H7 (cell line): Measurements from ENCODE around the gene PRR13. TPM values are rescaled to one million over a fixed set of nuclear protein-coding genes. Genes with fewer than 3 reads are reported as not detected.
A peak's percentile ranks its signal among the peaks of the same experiment; 100 is the strongest.
"Not testable (repeated sequence)": the region's sequence is repeated elsewhere in the genome, so short reads cannot be mapped to it uniquely, and the experiment has no call there.

Experiments
- DNase-seq: peaks from one replicate; pipeline ENCODE4 v3.0.0; 2012
- H3K27me3 ChIP-seq: 2 replicates; pipeline ENCODE4 v1.6.0; 2011; ENCODE audit warnings: mild to moderate bottlenecking, low read length; ENCODE audit not compliant: control insufficient read depth, insufficient read depth
- H3K36me3 ChIP-seq: replicated peaks from 2 replicates; pipeline ENCODE4 v1.5.1; 2011; ENCODE audit warnings: low read length; ENCODE audit not compliant: control insufficient read depth, insufficient read depth
- H3K4me3 ChIP-seq: 2 replicates; pipeline ENCODE4 v1.5.1; 2011; ENCODE audit warnings: low read depth, mild to moderate bottlenecking, control low read depth, low read length, moderate library complexity; ENCODE audit not compliant: insufficient read depth
- total RNA-seq: library from RNA; depleted of rRNA; stranded (reverse); fragments of >200 nt; shearing (Covaris generic); gene quantifications from 2 replicates; pipeline ENCODE4 v1.2.3, GENCODE V29; 2014

Gene PRR13
- total RNA-seq, 1 experiment from 2014 or later, result 130 TPM

DNA sequence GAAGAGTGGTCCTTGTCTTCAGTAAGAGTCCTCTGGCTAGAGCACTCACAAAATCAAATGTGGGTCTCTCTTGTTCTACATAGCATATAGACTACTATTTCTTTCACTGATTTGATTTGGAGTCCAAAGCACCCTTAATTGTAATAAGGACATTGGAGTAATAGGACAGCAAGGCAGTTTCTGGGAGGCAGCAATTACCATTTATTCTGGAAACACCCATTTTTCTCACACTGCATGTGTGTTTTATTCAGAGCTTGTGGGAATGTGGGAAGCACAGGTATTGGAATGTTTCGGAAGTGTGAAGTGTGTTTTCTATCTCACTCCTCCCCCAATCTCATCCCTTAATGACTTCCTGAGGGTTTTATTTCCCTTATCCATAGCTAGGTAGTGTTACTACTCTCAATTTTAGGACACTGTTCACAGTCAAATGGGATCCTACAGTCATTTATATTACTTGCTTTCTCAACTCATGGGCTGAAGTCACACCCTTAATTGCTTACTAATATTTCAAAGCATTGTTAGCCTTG is 30.6 kb downstream of the PRR13 start:
- H3K4me3 ChIP-seq, result no peak overlapping the region
- H3K27me3 ChIP-seq, result no peaks in the 10 kb centered on the region
- DNase-seq, result no peak
- H3K36me3 ChIP-seq, result peaks cover 60% of the 10 kb centered on the region

DNA sequence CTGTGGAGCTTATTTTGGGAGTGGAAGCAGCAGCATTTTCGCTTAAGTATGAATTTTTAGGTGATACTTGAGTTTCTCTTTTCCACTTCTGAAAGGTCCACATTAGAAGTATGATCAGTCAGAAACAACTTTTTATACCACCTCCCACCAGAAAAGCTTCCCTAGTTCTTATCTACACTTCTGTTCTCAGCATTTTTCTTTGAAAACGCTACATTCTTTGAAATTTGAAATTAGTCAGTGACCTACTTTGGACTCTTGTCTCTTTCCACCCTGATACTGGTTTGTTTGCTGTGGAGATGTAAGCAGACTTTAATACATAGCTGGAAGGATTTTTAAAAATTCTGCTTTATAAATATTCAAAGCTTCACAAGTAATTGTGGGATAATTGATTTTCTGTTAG is 32.5 kb downstream of the PRR13 start:
- no peak for DNase-seq
- no peak overlapping the region for H3K4me3 ChIP-seq
- H3K27me3 ChIP-seq, result no peaks in the 10 kb centered on the region
- peaks cover 51% of the 10 kb centered on the region for H3K36me3 ChIP-seq

DNA sequence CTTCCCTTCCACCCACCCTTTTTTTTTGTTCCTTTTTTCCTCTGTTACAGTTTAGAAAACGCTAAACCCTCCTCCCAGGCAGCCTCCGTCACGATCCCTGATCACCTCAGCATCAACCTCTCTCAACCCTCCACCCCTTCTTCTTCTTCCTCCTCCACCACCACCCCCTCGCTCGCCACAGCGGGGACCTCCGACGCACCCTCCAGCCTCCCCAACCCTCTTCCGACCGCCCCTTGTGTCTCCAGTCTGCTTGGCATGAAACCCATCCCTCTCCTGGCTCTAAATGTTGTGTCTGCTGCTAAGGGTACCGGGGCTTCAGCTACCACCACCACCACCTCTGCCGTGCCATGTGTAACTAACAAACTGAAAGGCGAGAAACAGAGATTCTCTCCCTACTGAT is 33.3 kb downstream of the PRR13 start:
- no peaks in the 10 kb centered on the region for H3K27me3 ChIP-seq
- H3K4me3 ChIP-seq, result no peak overlapping the region
- peaks cover 49% of the 10 kb centered on the region for H3K36me3 ChIP-seq
- DNase-seq, result no peak

DNA sequence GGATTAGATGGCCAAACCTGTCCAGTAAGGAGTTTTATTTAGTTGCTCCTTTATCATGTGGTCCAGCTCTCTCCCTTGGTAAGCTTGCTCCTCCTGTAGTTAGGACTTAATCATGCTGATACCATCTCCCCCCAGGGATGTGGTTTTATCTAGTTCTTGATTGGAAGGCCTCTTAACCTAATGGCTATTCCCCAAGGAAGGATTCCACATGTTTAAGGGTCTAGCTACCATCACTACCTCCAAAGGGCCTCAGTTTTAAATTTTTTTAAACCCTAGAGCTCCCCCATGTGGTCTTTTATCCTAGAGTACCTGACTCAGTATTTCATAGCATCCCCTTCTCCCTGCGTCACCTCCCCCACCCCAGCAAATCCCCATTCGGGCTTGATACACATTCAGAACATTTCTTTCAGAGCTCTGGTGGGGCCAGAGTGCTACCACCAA is 35.3 kb downstream of the PRR13 start:
- no peak overlapping the region for H3K4me3 ChIP-seq
- no peaks in the 10 kb centered on the region for H3K27me3 ChIP-seq
- DNase-seq, result peak; percentile 76
- peaks cover 47% of the 10 kb centered on the region for H3K36me3 ChIP-seq

DNA sequence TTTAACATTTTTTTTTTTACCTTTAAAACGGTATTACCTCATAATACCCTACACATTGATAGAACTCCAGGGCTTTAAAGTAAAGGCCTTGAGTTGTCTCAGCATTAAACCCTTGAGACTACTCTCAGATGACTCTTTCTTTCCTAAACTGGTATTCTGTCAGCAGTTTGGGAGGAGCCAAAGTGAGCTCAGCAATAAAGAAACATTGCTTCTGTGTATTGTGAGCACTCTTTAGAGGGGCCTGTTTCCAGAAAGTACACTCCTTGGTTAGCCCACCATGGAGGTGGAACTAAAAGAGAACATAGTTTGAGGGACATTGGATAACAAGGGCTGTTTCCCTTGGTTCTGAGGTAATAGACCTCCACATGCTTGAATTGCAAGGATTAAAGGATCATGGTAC is 37.3 kb downstream of the PRR13 start:
- no peaks in the 10 kb centered on the region for H3K27me3 ChIP-seq
- no peak for DNase-seq
- no peak overlapping the region for H3K4me3 ChIP-seq
- peaks cover 44% of the 10 kb centered on the region for H3K36me3 ChIP-seq

DNA sequence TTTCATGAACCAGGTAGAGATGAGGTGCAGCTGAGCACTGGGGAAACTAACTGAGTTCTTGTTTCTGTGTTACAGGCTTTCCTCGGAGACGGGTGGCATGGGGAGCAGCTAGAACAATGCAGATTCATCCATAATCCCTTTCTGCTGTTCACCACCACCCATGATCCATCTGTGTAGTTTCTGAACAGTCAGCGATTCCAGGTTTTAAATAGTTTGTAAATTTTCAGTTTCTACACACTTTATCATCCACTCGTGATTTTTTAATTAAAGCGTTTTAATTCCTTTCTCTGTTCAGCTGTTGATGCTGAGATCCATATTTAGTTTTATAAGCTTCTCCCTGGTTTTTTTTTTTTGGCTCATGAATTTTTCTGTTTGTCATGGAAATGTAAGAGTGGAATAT is 37.8 kb downstream of the PRR13 start:
- DNase-seq, result no peak
- Histone ChIP-seq H3K36me3 (peaks cover 42% of the 10 kb centered on the region), H3K4me3 (no peak overlapping the region), H3K27me3 (no peaks in the 10 kb centered on the region)

DNA sequence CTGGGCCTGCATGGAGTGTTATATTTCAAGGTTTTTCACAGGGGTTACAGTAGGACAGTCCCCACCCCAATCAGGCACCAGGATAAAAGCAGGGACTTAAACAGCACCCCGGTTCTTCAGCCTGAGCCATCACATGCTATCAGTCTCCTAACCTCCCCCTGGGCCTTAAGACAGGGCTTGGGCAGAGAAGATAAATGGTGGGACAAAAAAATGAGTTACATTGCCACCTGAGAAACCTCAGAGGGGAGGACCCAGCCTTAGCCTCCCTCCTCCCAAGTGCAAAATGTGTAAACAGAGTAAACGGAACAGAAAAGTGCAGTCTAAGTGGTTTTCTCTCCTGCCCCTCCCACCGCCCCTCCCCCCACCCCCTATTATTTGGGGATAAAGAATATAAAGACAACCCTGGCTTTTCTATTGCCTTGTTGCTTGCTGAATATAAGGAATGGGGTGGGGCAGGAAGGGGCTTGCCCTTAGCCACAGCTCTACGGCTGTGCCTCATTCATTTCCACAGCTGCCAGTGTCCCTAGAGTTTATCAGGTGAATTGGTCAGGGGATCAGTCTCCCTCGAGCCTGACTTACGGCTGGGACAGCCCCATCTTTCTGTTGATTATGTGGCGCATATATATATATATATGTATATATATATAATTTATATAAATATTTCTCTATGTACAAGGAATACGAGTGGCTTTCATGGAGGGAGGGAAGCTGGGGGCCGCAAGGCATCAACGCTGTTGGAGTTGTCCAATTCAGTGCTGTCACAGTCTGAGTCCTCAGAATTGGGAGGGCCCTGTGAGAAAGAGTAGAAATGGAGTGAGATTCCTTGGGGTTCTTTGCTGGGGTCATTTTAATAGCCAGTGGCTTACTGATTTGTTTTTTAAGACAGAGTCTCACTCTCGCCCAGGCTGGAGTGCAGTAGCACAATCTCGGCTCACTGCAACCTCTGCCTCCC is 39.2 kb downstream of the PRR13 start:
- Histone ChIP-seq H3K36me3 (peaks cover 39% of the 10 kb centered on the region), H3K4me3 (no peak overlapping the region), H3K27me3 (no peaks in the 10 kb centered on the region)
- DNase-seq, result no peak

DNA sequence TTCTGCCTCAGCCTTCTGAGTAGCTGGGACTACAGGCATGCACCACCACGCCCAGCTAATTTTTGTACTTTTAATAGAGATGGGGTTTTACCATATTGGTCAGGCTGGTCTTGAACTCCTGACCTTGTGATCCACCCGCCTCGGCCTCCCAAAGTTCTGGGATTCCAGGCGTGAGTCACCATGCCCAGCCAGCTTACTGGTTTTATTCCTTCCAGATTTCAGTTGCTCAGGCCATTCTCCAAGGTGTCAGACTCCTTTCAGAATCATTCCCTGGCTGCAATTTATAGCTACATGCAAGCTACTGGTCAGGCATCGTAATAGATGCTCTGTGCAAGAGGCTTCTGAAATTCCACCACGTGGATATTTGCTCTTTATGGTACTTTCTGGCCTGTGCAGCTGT is 39.9 kb downstream of the PRR13 start:
- H3K36me3 ChIP-seq, result peaks cover 34% of the 10 kb centered on the region
- not testable (repeated sequence) for H3K27me3 ChIP-seq, DNase-seq, H3K4me3 ChIP-seq

DNA sequence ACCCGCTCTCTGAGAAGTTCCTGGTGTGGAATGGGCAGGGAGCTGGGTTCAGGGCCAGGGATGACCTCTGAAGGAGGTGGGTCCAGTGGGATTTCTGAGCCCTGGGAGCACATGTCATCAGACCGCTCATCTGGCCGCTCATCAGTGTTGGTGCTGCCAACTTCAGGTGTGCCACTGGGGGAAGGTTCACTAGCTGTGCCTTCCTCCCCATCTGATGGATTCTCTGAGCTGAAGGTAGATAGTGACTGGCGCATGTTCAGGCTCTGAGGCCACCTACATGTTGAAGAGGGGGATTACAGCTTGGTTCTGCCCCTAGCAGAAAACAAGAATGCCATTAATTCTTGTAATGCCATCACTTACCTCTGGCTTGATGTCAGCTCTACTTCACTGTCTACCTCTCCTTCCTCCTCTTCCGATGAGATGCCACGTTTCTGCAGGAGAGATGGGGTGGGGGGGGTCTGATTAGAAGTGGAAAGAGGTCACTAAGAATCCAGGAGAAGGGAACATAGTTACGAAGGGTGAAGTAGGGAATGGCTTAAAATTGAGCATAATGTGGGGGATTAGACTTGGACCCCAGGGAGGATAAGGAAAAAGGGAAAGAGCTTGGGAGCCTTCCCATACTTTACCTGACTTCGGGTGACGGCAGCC is 40.5 kb downstream of the PRR13 start:
- DNase-seq, result peak; percentile 81
- H3K36me3 ChIP-seq, result peaks cover 34% of the 10 kb centered on the region

DNA sequence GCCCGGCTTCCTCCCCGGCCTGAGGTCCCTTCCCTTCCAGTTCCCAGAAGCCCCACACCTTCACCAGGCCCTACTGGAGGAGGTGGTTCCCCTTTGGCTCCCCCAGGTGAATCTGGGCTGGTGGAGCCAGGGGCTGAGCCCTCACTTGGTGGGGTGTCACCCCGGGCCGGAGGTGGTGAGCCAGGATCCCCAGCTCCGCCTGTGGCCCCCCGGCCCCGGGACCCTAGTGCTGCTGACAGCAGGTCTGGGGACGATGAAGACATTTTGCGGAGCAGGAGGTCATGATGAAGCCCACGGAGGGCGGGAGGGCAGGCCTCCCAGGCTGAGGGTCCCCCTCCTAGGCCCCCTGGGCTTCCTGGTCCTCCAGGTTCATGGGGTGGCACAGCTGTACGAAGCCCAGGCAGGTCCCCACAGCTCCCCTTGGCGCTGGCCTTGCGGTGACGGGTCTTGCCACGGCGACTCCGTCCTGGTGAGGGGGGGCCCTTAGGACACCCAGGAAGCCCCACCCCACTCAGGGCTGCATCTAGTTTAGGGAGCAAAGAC is 41.2 kb downstream of the PRR13 start:
- peaks cover 34% of the 10 kb centered on the region for H3K36me3 ChIP-seq
- peak; percentile 60 for DNase-seq
- no peaks in the 10 kb centered on the region for H3K27me3 ChIP-seq
- H3K4me3 ChIP-seq, result no peak overlapping the region

More for the DNA sequence above, 40.5 kb downstream of the PRR13 start:
- H3K27me3 ChIP-seq, result no peaks in the 10 kb centered on the region
- H3K4me3 ChIP-seq, result no peak overlapping the region

DNA sequence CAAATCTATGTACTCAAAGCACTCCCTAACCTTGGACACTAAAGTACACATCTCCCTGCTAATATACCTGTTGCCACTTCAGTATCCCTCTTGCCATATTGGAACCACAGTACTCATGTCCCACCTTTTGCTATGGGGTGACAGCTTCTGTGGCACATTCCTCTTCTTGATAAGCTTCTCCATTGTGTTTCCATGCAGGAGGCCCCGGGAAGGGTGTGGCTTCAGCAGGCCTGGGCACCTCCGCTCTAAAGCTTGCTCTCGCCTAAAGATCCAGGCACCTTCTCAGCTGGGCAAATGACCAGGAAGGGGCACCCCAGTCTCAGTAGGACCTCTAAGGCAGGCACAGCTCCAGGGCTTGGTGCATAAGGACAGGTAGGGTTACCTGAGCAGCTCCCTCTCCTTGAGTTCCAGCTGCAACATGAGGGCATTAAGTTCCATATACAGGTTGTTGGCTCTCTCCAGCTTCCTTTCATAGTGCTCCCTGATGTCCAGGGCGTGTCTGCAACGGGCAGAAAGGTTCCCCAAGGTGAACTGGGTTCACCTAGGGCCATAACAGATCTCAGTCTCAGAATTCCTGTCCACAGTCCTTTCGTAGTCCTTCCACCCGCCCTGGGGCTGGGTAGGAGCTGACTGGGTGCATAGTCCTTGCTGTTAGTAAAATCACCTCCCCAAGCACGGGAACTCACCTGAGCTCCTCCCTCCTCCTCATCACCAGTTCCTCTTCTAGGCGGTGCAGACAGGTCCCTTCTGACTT is 41.9 kb downstream of the PRR13 start:
- peak; percentile 59 for DNase-seq
- Histone ChIP-seq H3K27me3 (no peaks in the 10 kb centered on the region), H3K36me3 (peaks cover 32% of the 10 kb centered on the region), H3K4me3 (no peak overlapping the region)

DNA sequence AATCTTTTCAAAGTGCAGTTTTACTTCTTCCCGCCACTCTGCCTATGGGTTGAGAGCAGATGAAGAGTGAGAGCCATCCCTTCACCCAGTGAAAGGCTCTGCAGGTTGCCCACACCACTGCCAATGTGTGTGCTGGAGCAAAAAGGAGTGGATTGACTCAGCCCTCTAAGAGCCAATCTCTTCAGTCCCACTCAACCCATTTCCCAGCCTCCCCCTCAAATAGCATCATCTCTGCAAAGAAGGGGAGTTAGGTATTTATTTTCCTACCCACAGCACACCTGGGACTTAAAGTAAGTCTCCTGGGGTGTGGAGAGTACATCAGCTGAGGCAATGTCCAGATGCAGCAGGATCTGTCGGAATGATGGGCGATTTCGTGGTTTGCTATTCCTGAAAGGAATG is 42.4 kb downstream of the PRR13 start:
- H3K36me3 ChIP-seq, result peaks cover 29% of the 10 kb centered on the region

DNA sequence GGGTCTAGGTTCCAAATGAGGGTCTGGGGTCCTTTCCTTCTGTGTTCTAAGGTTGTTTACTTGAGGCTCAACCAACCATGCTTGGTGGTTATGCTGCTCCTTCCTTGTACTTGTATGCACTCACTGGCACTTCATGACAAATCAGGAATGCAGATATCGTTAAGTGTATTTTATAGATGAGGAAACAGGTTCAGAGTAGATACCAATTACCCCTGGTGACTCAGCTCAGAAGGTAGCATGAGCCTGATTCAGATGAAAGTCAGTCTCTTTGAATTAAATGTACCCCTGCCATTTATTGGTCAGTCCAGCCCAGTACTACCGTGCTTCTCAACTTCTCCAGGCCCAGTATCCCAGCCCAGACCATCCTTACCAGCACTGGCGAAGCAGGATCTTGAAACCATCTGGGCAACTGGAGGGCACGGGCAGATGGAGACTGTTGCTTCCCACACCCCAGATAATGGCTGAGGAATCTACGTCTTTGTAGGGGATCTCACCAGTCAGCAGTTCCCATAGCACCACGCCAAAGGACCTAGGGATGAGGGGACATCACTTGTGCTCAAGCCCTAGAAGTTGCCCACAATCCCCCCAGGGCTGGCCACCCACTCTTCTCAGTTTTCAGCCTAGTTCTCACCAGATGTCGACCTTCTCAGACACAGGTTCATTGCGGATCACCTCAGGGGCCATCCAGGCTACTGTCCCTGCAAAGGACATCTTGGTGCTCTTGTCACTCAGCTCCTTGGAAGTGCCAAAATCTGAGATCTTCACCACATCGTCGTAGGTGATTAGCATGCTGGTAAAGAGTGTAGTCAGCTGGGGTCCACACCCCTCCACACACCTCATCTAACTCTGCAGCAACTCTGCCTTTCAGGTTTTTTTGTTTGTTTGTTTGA is 43.4 kb downstream of the PRR13 start:
- no peaks in the 10 kb centered on the region for H3K27me3 ChIP-seq
- DNase-seq, result no peak
- H3K4me3 ChIP-seq, result no peak overlapping the region
- H3K36me3 ChIP-seq, result peaks cover 25% of the 10 kb centered on the region

More for the DNA sequence above, 42.4 kb downstream of the PRR13 start:
- no peak for DNase-seq
- no peak overlapping the region for H3K4me3 ChIP-seq
- no peaks in the 10 kb centered on the region for H3K27me3 ChIP-seq
